ENCODE results near the gene CAMK1D. TPM values are rescaled to one million over a fixed set of nuclear protein-coding genes. Genes with fewer than 3 reads are reported as not detected.

CAMK1D gene
- total RNA-seq, 4 donors from 2014 or later: 13.5 to 21.4 (median 15.7) TPM

DNA sequence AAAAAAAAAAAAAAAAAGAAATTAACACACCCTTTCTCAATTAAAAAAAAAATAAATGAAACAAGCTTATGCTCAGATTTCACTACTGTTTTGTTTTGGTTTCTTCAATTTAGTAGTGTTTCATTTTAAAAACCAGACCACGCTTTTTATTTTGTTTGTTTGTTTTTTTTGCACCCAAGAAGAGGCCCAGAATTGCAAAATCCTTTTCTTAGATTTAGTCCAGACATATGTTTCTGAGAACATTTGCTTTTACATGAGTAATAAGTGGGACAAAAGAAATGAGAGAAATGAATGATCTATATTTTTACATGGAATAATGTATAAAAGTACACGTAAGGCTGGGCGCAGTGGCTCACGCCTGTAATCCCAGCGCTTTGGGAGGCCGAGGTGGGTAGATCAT is 34.5 kb upstream of the CAMK1D start:
- intact Hi-C loops (cut with DNase I; ENCODE audit: low total_unique reads) (no loop called here), in situ Hi-C loops (cut with MboI; ENCODE audit: low pct_ligation_motif_present in 1 of 4, low pct_unique_long_range_greater_than_20kb in 1 of 4, low sequenced_read_pairs in 3 of 4) (no loop called here)
- TF ChIP-seq EP300 (IDR thresholded peaks at IDR 0.05; ENCODE audit: low read depth) (no peak), POLR2AphosphoS5 (IDR thresholded peaks at IDR 0.05) (no peak), CTCF (IDR thresholded peaks at IDR 0.05) (no peak), POLR2A (IDR thresholded peaks at IDR 0.05) (no peak)
- Histone ChIP-seq H3K4me1 (no peaks in the 10 kb centered on the region), H3K27ac (no peak overlapping the region), H3K36me3 (no peaks in the 10 kb centered on the region), H3K9me3 (no peaks in the 10 kb centered on the region), H3K27me3 (no peaks in the 10 kb centered on the region), H3K4me3 (no peak overlapping the region)
- no peak for DNase-seq
- WGBS, 2 donors (ENCODE audit: low coverage in 1 of 2): 81 to 90% methylated on average over 6 of the region's 6 CpGs

DNA sequence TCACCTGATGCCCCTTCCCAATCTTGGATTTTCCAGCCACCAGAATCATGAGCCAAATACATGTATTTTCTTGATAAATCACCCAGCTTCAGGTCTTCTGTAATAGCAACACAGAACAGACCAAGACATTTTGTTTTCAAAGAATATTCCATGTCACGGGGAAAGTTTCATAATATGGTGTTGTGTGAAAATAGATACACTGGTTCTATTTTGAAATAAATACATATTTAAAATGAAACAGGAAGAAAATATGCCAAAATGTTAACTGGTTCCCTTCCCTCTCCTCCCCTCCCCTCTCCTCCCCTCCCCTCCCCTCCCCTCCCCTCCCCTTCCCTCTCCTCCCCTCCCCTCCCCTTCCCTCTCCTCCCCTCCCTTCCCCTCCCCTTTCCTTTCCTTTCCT is 30.3 kb upstream of the CAMK1D start:
- Histone ChIP-seq H3K36me3 (no peaks in the 10 kb centered on the region), H3K27ac (no peak overlapping the region), H3K9me3 (no peaks in the 10 kb centered on the region), H3K4me3 (no peak overlapping the region), H3K4me1 (no peaks in the 10 kb centered on the region), H3K27me3 (no peaks in the 10 kb centered on the region)
- no peak for DNase-seq
- TF ChIP-seq POLR2AphosphoS5 (IDR thresholded peaks at IDR 0.05) (no peak), POLR2A (IDR thresholded peaks at IDR 0.05) (no peak), CTCF (IDR thresholded peaks at IDR 0.05) (no peak), EP300 (IDR thresholded peaks at IDR 0.05; ENCODE audit: low read depth) (no peak)
- in situ Hi-C loops (cut with MboI; ENCODE audit: low pct_ligation_motif_present in 1 of 4, low pct_unique_long_range_greater_than_20kb in 1 of 4, low sequenced_read_pairs in 3 of 4) (no loop called here), intact Hi-C loops (cut with DNase I; ENCODE audit: low total_unique reads) (no loop called here)
- 94 to 100% methylated on average over 1 of the region's 1 CpG for WGBS, 2 donors (ENCODE audit: low coverage in 1 of 2)

DNA sequence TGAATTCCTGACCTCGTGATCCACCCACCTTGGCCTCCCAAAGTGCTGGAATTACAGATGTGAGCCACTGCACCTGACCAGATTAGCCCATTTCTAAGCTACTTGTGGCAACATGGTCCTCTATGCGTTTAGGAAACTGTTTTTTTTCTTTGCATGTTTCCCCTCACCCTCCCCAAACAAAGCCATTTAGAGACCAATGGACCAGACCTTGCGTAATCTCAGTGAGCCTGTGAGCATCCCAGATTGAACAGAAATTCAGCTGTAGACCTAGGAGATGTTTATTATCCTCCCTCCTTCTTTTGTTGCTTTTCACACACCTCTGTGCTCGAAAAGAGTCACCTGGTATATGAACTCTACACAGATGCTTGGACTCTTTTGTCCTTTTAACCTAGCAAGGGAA is 28.5 kb upstream of the CAMK1D start:
- TF ChIP-seq POLR2AphosphoS5 (IDR thresholded peaks at IDR 0.05): no peak
- TF ChIP-seq CTCF (IDR thresholded peaks at IDR 0.05): no peak
- TF ChIP-seq EP300 (IDR thresholded peaks at IDR 0.05; ENCODE audit: low read depth): no peak
- no peak for TF ChIP-seq POLR2A (IDR thresholded peaks at IDR 0.05)
- in situ Hi-C loops (cut with MboI; ENCODE audit: low pct_ligation_motif_present in 1 of 4, low pct_unique_long_range_greater_than_20kb in 1 of 4, low sequenced_read_pairs in 3 of 4): no loop called here
- Histone ChIP-seq H3K27me3 (no peaks in the 10 kb centered on the region), H3K4me1 (peaks cover 0 to under 1% (median 0%) of the 10 kb centered on the region in 4 donors), H3K27ac (no peak overlapping the region), H3K36me3 (no peaks in the 10 kb centered on the region), H3K4me3 (no peak overlapping the region), H3K9me3 (no peaks in the 10 kb centered on the region)
- intact Hi-C loops (cut with DNase I; ENCODE audit: low total_unique reads): no loop called here
- no peak for DNase-seq
- WGBS, 2 donors (ENCODE audit: low coverage in 1 of 2): 94 to 100% methylated on average over 1 to 4 of the region's 4 CpGs

GRCh38 chr10:12321641-12322040 is 27.7 kb upstream of the CAMK1D start:
- no peaks in the 10 kb centered on the region for H3K27me3 ChIP-seq
- in situ Hi-C loops (cut with MboI; ENCODE audit: low pct_ligation_motif_present in 1 of 4, low pct_unique_long_range_greater_than_20kb in 1 of 4, low sequenced_read_pairs in 3 of 4): no loop called here
- no peaks in the 10 kb centered on the region for H3K9me3 ChIP-seq
- peaks cover 0 to 6% (median 0%) of the 10 kb centered on the region in 4 donors for H3K4me1 ChIP-seq
- TF ChIP-seq CTCF (IDR thresholded peaks at IDR 0.05) (no peak), EP300 (IDR thresholded peaks at IDR 0.05; ENCODE audit: low read depth) (no peak), POLR2AphosphoS5 (IDR thresholded peaks at IDR 0.05) (no peak), POLR2A (IDR thresholded peaks at IDR 0.05) (no peak)
- no peak overlapping the region for H3K27ac ChIP-seq
- DNase-seq: no peak
- intact Hi-C loops (cut with DNase I; ENCODE audit: low total_unique reads): no loop called here
- H3K4me3 ChIP-seq: no peak overlapping the region
- H3K36me3 ChIP-seq: no peaks in the 10 kb centered on the region
- 75 to 82% methylated on average over 1 to 2 of the region's 2 CpGs for WGBS, 2 donors (ENCODE audit: low coverage in 1 of 2)
